Urothelium cell line (cell line): ENCODE measurements around the gene ANKRD13B.
"Not testable (repeated sequence)": the region's sequence is repeated elsewhere in the genome, so short reads cannot be mapped to it uniquely, and the experiment has no call there.

Source experiments
- DNase-seq: peaks from one replicate; pipeline ENCODE4 v3.0.0; 2011; ENCODE audit warnings: low spot score, mixed read lengths
- FAIRE-seq: peaks from 2 replicates; lab custom pipeline; 2011; peaks lifted over from hg19 to GRCh38; lab: Jason Lieb, UNC

ANKRD13B gene

GRCh38 chr17:29630630-29631193 is 37.8 kb downstream of the ANKRD13B start:
- FAIRE-seq = no peak
- no peak for DNase-seq

- DNase-seq (no peak), FAIRE-seq (no peak)
These were observed 41.0 kb downstream of the ANKRD13B start for GRCh38 chr17:29633886-29634285.

GRCh38 chr17:29640413-29640812 is 47.5 kb downstream of the ANKRD13B start:
- FAIRE-seq (no peak), DNase-seq (no peak)

GRCh38 chr17:29640981-29641642 is 48.2 kb downstream of the ANKRD13B start:
- no peak for FAIRE-seq
- DNase-seq = no peak

GRCh38 chr17:29642171-29642611 is 49.3 kb downstream of the ANKRD13B start:
- no peak for FAIRE-seq
- DNase-seq = no peak

GRCh38 chr17:29643817-29644160 is 50.9 kb downstream of the ANKRD13B start:
- FAIRE-seq (no peak), DNase-seq (no peak)

DNA sequence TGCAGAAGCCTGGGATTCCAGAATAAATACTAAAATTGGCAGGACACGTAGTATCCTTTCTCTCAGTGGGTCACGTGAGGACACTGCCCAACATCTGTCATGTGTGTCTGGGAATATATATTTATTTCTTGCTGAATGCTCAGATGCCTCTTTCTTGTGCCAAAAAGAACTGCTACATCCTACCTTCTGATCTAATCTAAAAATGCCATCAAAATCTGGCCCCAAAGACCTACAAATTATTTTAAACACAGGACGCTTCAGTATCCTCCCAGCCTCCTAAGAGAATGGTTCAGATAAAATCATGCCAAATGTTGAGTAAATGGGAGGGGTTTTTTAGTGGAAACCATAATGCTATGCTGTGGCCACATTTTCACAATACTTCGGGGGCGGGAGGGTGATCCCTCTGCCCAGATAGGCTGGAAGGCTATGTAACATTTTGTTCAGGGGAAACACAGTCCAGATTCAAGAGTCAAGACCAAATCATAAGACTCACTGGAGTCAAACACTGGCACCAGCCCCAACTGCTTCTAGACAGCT is 52.7 kb downstream of the ANKRD13B start:
- DNase-seq (no peak), FAIRE-seq (no peak)

DNA sequence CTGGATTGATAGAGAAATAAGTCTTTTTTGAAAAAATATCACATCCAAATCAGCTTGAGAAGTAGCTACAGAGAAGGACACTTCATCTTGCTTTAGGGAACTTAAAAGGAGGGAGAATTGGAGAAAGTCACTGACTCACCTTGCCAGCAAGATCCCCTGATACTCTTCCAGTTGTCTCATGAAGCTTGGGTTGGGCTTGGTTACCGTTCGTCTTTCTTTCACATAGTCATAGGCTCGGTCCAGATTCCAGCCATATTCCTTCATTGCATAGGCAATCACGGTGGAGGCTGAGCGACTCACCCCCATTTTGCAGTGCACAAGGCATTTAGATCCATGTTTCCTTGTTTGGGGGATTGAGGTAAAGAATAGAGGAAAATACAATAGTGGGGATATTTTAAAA is 55.1 kb downstream of the ANKRD13B start:
- no peak for DNase-seq
- no peak for FAIRE-seq

DNA sequence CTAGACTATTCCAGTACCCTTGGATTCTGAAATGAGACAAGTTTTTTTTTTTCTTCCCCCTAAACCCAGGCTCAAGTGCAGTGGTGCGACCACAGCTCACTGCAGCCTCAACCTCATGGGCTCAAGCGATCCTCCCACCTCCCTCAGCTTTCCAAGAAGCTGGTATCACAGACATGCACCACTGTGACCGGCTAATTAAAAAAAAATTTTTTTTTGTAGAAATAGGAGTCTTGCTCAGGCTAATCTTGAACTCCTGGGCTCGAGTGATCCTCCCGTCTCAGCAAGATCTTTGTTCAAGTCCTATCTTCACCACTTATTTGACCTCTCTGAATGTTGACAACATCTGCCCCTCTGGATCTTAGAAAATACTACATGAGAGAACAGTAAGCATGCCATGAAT is 56.4 kb downstream of the ANKRD13B start:
- DNase-seq (no peak), FAIRE-seq (no peak)

- no peak for FAIRE-seq
- DNase-seq = no peak
These were observed 57.5 kb downstream of the ANKRD13B start for GRCh38 chr17:29650396-29650795.

DNA sequence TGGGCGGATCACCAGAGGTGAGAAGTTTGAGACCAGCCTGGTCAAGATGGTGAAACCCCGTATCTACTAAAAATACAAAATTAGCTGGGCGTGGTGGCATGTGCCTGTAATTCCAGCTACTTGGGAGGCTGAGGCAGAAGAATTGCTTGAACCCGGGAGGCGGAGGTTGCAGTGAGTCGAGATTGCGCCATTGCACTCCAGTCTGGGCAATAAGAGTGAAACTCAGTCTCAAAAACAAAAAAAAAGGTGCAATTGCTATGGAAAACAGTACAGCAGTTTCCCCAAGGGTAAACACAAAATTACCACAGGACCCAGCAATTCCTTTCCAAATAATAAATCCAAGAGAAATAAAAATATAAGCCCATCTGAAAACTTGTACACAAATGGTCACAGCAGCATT is 59.0 kb downstream of the ANKRD13B start:
- not testable (repeated sequence) for DNase-seq, FAIRE-seq

DNA sequence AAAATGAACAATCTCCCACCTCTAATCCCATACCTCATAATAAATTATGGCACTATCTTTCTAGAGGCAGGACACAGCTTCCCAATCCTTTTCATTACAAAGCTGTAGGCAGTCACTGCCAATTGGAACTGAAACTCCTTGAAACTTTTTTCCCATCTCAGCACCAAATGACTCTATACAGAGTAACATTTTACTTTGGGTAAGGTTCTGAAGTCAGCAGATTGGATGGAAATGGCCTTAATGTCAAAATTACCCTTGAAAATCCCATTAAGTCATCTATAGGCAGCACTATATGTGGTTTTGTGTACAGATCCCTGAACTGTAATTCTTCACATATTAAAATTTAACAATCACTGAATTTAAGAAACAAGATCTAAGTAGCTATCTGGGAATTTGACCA is 60.0 kb downstream of the ANKRD13B start:
- DNase-seq = no peak
- no peak for FAIRE-seq

GRCh38 chr17:29653995-29654714 is 61.2 kb downstream of the ANKRD13B start:
- no peak for DNase-seq
- no peak for FAIRE-seq

DNA sequence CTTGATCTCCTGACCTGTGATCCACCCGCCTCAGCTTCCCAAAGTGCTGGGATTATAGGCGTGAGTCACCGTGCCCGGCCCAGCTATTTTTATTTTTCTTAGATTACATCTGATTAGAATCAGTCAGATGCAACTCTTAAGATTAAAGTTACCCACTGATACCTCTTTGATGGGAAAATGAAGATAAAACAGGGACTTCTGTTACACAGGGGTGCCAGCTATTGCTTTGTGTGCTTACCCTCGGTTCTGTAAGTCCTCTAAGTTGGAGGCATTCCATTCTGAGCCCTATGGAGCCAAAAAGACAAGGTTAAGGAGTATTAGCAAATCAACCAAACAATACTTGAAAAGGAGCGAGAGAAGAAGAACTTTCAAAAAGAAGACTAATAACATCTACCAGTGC is 62.4 kb downstream of the ANKRD13B start:
- no peak for DNase-seq
- FAIRE-seq = no peak

GRCh38 chr17:29659155-29659554 is 66.2 kb downstream of the ANKRD13B start:
- FAIRE-seq (no peak), DNase-seq (no peak)

- DNase-seq (no peak), FAIRE-seq (no peak)
These were observed 68.3 kb downstream of the ANKRD13B start for GRCh38 chr17:29661213-29661612.

DNA sequence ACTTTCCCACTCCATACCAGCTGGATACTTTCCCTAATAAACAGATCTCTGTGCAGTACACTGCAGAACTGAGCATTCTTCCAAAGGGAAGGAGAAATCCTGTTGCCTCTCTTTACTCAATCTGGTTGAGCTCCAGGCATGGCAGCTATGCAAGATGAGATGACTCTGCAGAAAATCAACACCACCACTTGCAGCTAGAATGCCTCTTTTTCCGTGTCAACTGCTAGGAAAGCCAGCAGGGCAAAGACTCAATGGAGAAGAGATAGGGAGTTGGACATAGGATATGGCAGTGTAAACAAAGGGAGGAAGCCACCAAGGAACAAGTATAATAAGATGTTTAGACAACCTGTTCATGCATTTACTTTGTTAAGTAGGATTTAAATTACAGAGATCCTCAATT is 70.2 kb downstream of the ANKRD13B start:
- no peak for DNase-seq
- FAIRE-seq = no peak
